GM19468 (cell line): ENCODE measurements around the gene OR2Z1.
"Not testable (repeated sequence)": the region's sequence is repeated elsewhere in the genome, so short reads cannot be mapped to it uniquely, and the experiment has no call there.

Source experiments
- ATAC-seq: cut with Tn5 transposase; IDR thresholded peaks from one replicate; pipeline ENCODE4 v1.9.1; 2021; ENCODE audit warnings: mild to moderate bottlenecking, moderate library complexity, moderate number of reproducible peaks; ENCODE audit not compliant: unreplicated experiment; ENCODE audit errors: extremely low read depth

The OR2Z1 gene

GRCh38 chr19:8700956-8701355 lies 20.5 kb upstream of the OR2Z1 start:
- ATAC-seq = no peak

- no peak for ATAC-seq
Measured at GRCh38 chr19:8702350-8702749, 19.1 kb upstream of the OR2Z1 start.

DNA sequence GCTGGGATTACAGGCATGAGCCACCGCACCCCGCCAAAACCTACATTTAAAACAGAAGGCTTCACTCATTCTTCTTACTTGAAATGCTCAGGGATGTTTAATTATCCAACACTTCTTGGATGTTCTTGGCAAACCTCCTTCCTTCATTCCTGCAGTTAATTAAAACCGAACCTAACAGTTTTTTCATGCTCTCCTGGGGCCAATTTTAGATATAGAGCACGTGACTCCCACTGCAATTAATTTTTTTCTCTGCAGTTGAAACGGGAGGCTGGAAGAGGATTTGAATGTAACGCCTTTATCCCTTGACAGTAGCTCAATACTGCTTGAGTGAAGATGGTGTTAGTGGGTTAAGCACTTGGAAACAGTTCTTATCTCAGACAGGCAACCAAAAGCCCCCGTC lies 18.2 kb upstream of the OR2Z1 start:
- no peak for ATAC-seq

DNA sequence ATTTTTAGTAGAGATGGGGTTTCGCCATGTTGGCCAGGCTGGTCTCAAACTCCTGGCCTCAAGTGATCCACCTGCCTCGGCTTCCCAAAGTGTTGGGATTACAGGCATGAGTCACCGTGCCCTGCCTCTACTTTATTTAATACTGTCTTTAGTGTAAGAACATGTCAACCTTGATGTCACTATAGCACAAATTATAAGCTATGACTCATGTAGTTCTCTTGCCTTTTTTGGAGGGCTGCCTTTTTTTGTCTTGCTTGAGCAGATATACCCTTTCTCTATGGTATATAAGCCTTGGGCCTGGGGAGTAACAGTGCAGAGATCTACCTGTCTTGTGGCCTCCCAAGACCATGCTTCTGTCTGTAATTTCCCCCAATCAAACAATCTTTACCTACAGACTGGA lies 16.1 kb upstream of the OR2Z1 start:
- not testable (repeated sequence) for ATAC-seq

DNA sequence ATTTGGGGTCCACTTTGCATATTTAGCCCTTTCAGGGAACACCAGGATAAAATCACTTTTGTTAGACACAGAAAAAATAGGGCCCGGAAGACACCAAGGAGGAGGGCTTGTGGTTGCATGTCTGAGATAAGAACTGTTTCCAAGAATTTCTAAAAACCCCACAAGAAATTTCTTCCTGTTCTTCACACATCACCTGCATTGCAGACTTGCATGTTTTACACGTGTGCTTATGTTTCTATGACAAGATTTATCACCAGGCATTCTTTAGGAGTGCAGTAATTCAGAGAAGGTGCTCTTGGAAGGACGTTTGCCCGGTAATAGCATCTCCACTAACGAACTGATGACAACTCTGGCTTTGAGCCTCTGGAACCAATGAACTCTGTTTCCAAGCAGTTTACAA lies 15.7 kb upstream of the OR2Z1 start:
- ATAC-seq = no peak

- ATAC-seq = not testable (repeated sequence)
Measured at GRCh38 chr19:8710337-8710736, 11.1 kb upstream of the OR2Z1 start.

GRCh38 chr19:8722032-8722431 lies 598 bp downstream of the OR2Z1 start:
- no peak for ATAC-seq

- ATAC-seq = no peak
Measured at GRCh38 chr19:8724276-8724675, 2.8 kb downstream of the OR2Z1 start.

GRCh38 chr19:8731428-8732169 lies 10.2 kb downstream of the OR2Z1 start:
- no peak for ATAC-seq

GRCh38 chr19:8738377-8738776 lies 16.9 kb downstream of the OR2Z1 start:
- ATAC-seq = no peak

DNA sequence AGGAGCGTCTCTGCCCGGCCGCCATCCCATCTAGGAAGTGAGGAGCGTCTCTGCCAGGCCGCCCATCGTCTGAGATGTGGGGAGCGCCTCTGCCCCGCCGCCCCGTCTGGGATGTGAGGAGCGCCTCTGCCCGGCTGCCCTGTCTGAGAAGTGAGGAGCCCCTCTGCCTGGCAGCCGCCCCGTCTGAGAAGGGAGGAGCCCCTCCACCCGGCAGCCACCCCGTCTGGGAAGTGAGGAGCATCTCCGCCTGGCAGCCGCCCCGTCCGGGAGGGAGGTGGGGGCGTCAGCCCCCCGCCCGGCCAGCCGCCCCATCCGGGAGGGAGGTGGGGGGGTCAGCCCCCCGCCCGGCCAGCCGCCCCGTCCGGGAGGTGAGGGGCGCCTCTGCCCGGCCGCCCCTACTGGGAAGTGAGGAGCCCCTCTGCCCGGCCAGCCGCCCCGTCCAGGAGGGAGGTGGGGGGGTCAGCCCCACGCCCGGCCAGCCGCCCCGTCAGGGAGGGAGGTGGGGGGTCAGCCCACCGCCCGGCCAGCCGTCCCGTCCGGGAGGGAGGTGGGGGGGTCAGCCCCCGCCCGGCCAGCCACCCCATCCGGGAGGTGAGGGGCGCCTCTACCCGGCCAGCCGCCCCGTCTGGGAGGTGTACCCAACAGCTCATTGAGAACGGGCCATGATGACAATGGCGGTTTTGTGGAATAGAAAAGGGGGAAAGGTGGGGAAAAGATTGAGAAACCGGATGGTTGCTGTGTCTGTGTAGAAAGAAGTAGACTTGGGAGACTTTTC lies 18.0 kb downstream of the OR2Z1 start:
- ATAC-seq = not testable (repeated sequence)

DNA sequence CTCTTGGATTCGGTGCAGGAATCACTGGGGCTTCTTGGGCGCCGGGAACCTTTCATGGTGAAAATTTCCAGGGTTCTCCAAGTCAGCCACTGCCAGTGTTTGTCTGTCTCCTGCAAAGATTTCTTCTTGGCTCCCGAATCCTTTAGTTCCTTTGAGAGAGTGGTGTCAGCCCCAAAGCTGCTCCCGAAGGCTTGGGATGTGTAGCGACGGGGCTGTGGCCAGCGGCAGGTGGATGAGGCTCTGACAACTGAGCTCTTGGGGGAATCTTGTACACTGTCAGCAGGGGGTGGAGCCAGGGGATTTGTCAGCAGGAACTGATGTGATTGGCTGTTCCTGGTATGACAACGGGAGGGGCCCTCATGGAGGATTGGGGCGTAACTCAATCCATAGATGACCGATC lies 45.8 kb downstream of the OR2Z1 start:
- not testable (repeated sequence) for ATAC-seq

- ATAC-seq = not testable (repeated sequence)
Measured at GRCh38 chr19:8769265-8769664, 47.8 kb downstream of the OR2Z1 start.

GRCh38 chr19:8773587-8773986 lies 52.2 kb downstream of the OR2Z1 start:
- not testable (repeated sequence) for ATAC-seq
